AG04449 (cell line): Measurements from ENCODE around the gene PRKCH.

Source experiments
- CTCF ChIA-PET: fragments of 350-600 bp; formaldehyde crosslinking; extraction: SDS; loops from one replicate; lab custom pipeline; 2021; ENCODE audit warnings: antibody characterized with exemption; lab: Yijun Ruan, JAX
- POLR2A ChIA-PET: fragments of 400-600, 350-600 bp; formaldehyde crosslinking; extraction: SDS; loops from one replicate; lab custom pipeline; 2020; ENCODE audit warnings: antibody characterized with exemption, inconsistent platforms; lab: Yijun Ruan, JAX
- DNase-seq: peaks from one replicate; pipeline ENCODE4 v3.0.0-alpha.2; 2010; ENCODE audit warnings: low read depth, low spot score
- H3K4me3 ChIP-seq: 2 replicates; pipeline ENCODE4 v1.5.1; 2011; ENCODE audit warnings: low read depth, mild to moderate bottlenecking, control low read depth, low read length
- CTCF ChIP-seq: IDR thresholded peaks from one replicate; pipeline ENCODE4 v1.5.1; 2011; ENCODE audit warnings: mild to moderate bottlenecking, moderate library complexity, low read length, control low read depth, inconsistent platforms; ENCODE audit not compliant: insufficient read depth; ENCODE audit errors: missing control alignments

Gene PRKCH

GRCh38 chr14:61368114-61368710 lies 46.8 kb downstream of the PRKCH start:
- no peak for DNase-seq
- POLR2A ChIA-PET: no interaction called here
- H3K4me3 ChIP-seq: no peak overlapping the region
- no peak for TF ChIP-seq CTCF
- CTCF ChIA-PET: no interaction called here

- DNase-seq: no peak
- no peak for TF ChIP-seq CTCF
- ChIA-PET POLR2A (no interaction called here), CTCF (no interaction called here)
- H3K4me3 ChIP-seq: no peak overlapping the region
These were observed 47.5 kb downstream of the PRKCH start for GRCh38 chr14:61368781-61369453.

GRCh38 chr14:61369454-61369810 lies 48.1 kb downstream of the PRKCH start:
- H3K4me3 ChIP-seq: no peak overlapping the region
- no peak for DNase-seq
- ChIA-PET CTCF (no interaction called here), POLR2A (no interaction called here)
- TF ChIP-seq CTCF: no peak

GRCh38 chr14:61372379-61372778 lies 51.0 kb downstream of the PRKCH start:
- POLR2A ChIA-PET: no interaction called here
- DNase-seq: no peak
- H3K4me3 ChIP-seq: no peak overlapping the region
- CTCF ChIA-PET: no interaction called here
- no peak for TF ChIP-seq CTCF

GRCh38 chr14:61372842-61373555 lies 51.6 kb downstream of the PRKCH start:
- no peak for DNase-seq
- ChIA-PET CTCF (no interaction called here), POLR2A (no interaction called here)

More at GRCh38 chr14:61372842-61373555, 51.6 kb downstream of the PRKCH start:
- TF ChIP-seq CTCF: no peak
- H3K4me3 ChIP-seq: no peak overlapping the region
